ENCODE data around the gene GZMM.

- no peak for TF ChIP-seq EZH2 (IDR thresholded peaks at IDR 0.05; ENCODE audit: insufficient read depth, poor library complexity, severe bottlenecking)
- TF ChIP-seq EZH2phosphoT487 (IDR thresholded peaks at IDR 0.05; ENCODE audit: insufficient read depth, low read depth): no peak
Observed at GRCh38 chr19:517721-518597, 25.9 kb upstream of the GZMM start.
